HG02885 (cell line): ENCODE measurements around the gene PLXNA4.
A peak's percentile ranks its signal among the peaks of the same experiment; 100 is the strongest.

Experiments
- ATAC-seq: cut with Tn5 transposase; IDR thresholded peaks from one replicate; pipeline ENCODE4 v1.9.1; 2021; ENCODE audit warnings: mild to moderate bottlenecking; ENCODE audit not compliant: unreplicated experiment, poor library complexity

The PLXNA4 gene

DNA sequence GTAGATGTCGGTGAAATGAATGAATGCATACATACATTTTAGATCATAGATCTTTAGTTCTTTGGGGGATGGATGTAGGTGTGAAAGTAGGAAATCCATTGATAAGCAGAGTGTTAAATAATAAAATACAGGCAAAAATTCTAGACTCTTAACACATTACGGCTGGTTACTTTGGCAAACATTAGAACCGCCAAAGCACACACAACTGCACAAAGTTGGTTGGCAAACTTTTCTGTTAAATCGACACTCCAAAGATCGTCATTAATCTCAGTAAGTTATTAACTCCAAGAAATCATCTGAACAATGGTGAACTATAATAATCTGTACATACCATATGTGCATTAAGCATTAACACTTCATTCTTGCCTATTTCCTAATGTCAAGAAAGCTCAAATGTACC is 231.2 kb downstream of the PLXNA4 start:
- no peak for ATAC-seq

GRCh38 chr7:132343199-132343598 is 233.1 kb downstream of the PLXNA4 start:
- ATAC-seq: no peak

DNA sequence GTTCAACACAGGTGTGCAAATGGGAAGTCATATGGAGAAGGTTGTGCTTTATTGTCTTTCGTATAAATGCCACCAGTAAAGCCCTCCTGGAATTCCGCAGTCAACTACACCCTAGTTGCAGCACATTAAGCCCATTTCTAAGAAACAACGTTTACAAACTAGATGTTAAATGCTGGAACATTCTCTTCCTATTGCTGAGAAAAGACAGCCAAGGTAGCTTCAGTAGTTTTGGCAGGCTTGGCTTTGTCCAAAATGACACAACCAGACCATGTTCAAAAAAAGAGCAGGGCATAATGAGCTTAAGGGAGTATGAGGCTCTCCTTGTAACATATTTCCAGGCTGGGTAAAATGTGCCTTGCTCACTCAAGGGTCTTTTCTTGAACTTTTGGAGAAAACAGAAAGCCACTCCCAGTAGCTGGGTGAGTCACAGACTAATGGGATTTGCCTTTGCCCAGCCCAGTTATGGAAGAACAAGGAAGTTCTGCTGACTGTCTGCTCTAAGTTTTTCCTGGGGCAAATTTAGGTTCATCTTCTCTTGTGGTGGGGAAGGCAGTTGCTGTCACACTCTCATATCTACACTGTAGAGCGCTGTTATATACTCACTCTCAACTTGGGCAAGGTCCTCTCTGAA is 238.7 kb downstream of the PLXNA4 start:
- no peak for ATAC-seq

GRCh38 chr7:132336797-132337196 is 239.5 kb downstream of the PLXNA4 start:
- no peak for ATAC-seq

DNA sequence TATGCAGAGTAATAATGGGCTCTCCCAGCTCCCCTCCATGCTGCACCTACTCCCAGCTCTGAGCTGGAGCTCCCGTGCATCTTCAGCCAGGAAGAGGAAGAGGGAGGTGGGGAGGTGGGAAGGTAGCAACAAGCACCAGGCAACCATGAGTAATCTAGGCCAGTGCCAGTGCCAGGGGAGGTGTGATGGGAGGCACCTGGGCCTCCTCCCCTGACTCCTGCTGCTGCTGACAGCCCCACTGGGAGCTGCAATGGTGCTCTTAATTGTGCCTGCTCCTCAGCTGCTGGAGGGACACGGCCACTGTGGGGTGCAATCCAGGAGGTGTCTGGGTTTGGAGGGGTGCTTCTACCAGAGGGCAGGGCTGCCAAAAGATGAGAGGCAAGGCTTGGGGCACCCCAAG is 243.0 kb downstream of the PLXNA4 start:
- ATAC-seq: no peak

- no peak for ATAC-seq
Measured at GRCh38 chr7:132328760-132329159, 247.5 kb downstream of the PLXNA4 start.

DNA sequence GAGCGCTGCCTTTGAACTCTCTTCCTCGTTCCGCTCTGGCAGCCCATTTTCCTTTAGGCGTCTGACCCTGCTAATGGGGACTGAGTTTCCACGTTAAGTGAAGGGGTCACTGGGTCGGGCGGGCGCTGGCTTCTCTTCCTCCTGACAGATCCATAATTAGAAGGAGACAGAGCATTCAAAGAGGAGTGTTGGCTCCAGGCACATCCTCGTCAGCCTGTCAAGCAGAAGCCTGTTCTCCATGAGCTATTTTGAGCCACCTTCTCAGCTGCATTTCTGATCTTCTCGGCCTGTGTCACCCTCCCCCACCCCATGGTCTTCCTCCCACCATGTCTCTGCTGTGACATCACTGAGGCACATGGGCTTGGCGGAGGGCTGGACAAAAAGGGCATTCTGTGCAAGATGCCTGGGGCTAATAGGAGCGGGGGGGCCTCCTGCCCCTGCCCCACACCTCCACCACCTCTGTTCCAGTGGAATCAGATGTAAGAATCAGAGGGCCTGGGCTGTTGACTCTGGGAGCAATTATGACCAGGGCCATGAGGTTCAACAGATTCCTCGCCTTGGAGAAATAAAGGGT is 248.1 kb downstream of the PLXNA4 start:
- no peak for ATAC-seq

- ATAC-seq: no peak
Measured at GRCh38 chr7:132326878-132327589, 249.2 kb downstream of the PLXNA4 start.

DNA sequence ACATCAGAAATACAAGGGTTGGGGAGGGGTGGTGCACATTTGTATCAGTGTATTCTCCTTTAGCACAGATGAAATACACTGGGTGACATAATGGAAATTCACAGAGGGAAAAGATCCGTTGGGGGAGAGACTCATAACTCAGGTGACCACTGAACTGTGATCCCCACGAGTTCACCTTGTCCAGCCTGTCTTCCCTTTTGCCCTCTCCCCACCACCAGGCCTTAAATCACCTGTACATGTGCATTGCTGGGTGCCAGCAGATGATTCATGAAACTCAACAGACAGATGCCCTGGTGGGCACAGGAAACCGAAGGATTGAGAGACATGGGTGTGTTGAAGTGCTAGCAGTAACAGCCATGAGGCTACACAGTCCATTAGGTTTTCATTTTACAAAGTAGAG is 253.3 kb downstream of the PLXNA4 start:
- ATAC-seq: no peak

DNA sequence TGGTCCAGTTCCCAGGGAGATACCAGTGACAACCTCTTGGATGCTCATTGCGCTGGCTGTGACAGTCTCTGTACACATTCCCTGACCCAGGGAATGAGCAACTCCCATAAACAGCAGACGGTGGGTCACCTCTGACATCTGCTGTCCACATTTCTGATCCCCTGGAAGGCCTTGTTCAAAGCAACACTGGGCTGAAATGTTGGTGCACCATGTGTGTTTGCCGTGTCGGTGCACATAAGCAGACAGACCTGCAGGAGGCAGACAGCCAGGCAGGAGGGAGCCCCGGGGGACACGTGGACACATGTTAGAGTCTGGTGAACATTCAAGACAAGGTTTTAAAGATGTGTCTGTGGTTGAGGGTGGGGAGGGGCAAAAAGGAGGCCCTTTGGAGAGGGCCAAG is 254.9 kb downstream of the PLXNA4 start:
- no peak for ATAC-seq

- no peak for ATAC-seq
Measured at GRCh38 chr7:132319481-132319880, 256.8 kb downstream of the PLXNA4 start.

GRCh38 chr7:132318352-132319318 is 257.6 kb downstream of the PLXNA4 start:
- ATAC-seq: peak; percentile 94

- no peak for ATAC-seq
Measured at GRCh38 chr7:132317701-132318351, 258.4 kb downstream of the PLXNA4 start.

DNA sequence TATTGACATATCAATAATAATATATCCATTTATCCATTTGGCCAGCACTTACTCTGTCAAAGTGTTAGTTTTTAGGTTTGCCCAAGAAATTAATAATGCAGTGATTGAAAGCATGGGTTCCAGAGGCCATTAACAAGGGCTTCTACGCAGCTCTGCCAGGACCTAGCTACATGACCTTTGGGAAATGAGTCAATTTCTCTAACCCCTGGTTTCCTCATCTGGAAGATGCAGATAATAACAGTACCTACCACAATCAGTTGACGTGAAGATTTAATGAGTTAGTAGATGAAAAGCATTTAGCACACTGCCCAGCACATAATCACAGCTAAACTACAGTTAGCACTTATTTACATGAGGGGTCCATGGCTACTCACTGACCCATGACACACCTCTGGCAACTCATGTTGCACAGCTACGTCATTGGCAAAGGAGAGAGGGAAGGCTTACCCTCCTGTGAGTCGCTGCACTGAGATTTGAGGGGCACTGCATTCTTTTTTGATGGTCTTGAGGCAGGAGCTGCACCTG is 263.7 kb downstream of the PLXNA4 start:
- no peak for ATAC-seq

DNA sequence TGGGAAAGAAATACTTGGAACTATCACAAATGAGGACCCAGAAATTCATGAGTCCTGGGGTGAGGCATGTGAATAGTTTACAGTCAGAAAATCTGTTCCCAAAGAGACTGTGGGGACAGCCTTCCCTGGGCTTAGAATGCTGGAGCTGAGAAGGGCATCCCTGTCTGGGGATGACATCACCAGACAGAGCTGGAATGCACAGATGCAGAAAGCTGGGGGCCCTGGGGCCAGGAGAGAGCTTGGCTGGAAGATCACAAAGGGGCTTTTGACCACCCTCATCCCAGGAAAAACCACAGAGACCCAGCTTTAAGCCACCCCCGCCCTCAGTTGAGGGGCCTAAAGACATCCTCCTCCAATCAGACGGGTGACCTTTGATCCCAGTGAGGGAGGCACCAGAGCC is 264.5 kb downstream of the PLXNA4 start:
- ATAC-seq: no peak

- ATAC-seq: no peak
Measured at GRCh38 chr7:132309102-132309805, 267.0 kb downstream of the PLXNA4 start.

GRCh38 chr7:132307465-132307864 is 268.8 kb downstream of the PLXNA4 start:
- ATAC-seq: no peak

GRCh38 chr7:132300599-132301277 is 275.5 kb downstream of the PLXNA4 start:
- no peak for ATAC-seq

DNA sequence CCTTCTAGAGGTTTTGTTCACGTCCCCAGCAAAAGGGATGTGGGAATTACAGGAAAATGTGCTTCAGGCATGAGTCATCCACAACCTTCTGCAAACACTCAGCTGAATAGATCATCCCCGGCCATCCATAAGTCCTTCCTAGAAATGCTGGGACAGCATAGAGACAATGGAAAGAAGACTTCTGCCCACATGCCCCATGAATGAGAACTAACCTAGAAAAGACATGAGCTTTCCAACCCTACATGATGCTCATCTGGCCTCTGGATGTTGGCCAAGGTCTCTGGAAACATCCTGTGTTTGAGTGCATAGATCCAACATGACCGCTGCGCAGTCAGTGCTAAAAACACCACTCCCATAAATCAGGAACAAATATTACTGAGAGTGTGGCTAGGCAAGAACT is 277.5 kb downstream of the PLXNA4 start:
- ATAC-seq: no peak
